ENCODE results near the gene NEBL.

NEBL gene

GRCh38 chr10:20893297-20893696, 3.8 kb downstream of the NEBL start:
- Histone ChIP-seq H3K4me3 (ENCODE audit: low read depth in 1 of 2, low read length in 2 of 2) (no peak overlapping the region), H3K27ac (ENCODE audit: low read depth, low read length) (no peak overlapping the region), H3K9me3 (ENCODE audit: low read length) (no peaks in the 10 kb centered on the region), H3K4me1 (ENCODE audit: insufficient read depth, low read length) (no peaks in the 10 kb centered on the region), H3K36me3 (ENCODE audit: insufficient read depth, low read length) (no peaks in the 10 kb centered on the region), H3K9ac (ENCODE audit: low read length) (no peak overlapping the region), H3K27me3 (ENCODE audit: control insufficient read depth in 1 of 2, insufficient read depth in 2 of 2, low read length in 2 of 2) (no peaks in the 10 kb centered on the region)

GRCh38 chr10:20892796-20893195, 4.3 kb downstream of the NEBL start:
- no peaks in the 10 kb centered on the region for H3K4me1 ChIP-seq (ENCODE audit: insufficient read depth, low read length)
- H3K4me3 ChIP-seq (ENCODE audit: low read depth in 1 of 2, low read length in 2 of 2), result no peak overlapping the region
- H3K9me3 ChIP-seq (ENCODE audit: low read length), result no peaks in the 10 kb centered on the region
- no peaks in the 10 kb centered on the region for H3K27me3 ChIP-seq (ENCODE audit: control insufficient read depth in 1 of 2, insufficient read depth in 2 of 2, low read length in 2 of 2)
- no peak overlapping the region for H3K27ac ChIP-seq (ENCODE audit: low read depth, low read length)
- no peaks in the 10 kb centered on the region for H3K36me3 ChIP-seq (ENCODE audit: insufficient read depth, low read length)
- H3K9ac ChIP-seq (ENCODE audit: low read length), result no peak overlapping the region

GRCh38 chr10:20892011-20892585, 5.0 kb downstream of the NEBL start:
- Histone ChIP-seq H3K4me3 (ENCODE audit: low read depth in 1 of 2, low read length in 2 of 2) (no peak overlapping the region), H3K9me3 (ENCODE audit: low read length) (no peaks in the 10 kb centered on the region), H3K9ac (ENCODE audit: low read length) (no peak overlapping the region), H3K27me3 (ENCODE audit: control insufficient read depth in 1 of 2, insufficient read depth in 2 of 2, low read length in 2 of 2) (no peaks in the 10 kb centered on the region), H3K36me3 (ENCODE audit: insufficient read depth, low read length) (no peaks in the 10 kb centered on the region), H3K27ac (ENCODE audit: low read depth, low read length) (no peak overlapping the region), H3K4me1 (ENCODE audit: insufficient read depth, low read length) (no peaks in the 10 kb centered on the region)

- H3K4me1 ChIP-seq (ENCODE audit: insufficient read depth, low read length), result no peaks in the 10 kb centered on the region
- H3K9ac ChIP-seq (ENCODE audit: low read length), result no peak overlapping the region
- no peaks in the 10 kb centered on the region for H3K36me3 ChIP-seq (ENCODE audit: insufficient read depth, low read length)
- H3K27ac ChIP-seq (ENCODE audit: low read depth, low read length), result no peak overlapping the region
- H3K27me3 ChIP-seq (ENCODE audit: control insufficient read depth in 1 of 2, insufficient read depth in 2 of 2, low read length in 2 of 2), result no peaks in the 10 kb centered on the region
- no peak overlapping the region for H3K4me3 ChIP-seq (ENCODE audit: low read depth in 1 of 2, low read length in 2 of 2)
- H3K9me3 ChIP-seq (ENCODE audit: low read length), result no peaks in the 10 kb centered on the region
Measured at GRCh38 chr10:20891338-20891714, 5.8 kb downstream of the NEBL start.

- H3K27me3 ChIP-seq (ENCODE audit: control insufficient read depth in 1 of 2, insufficient read depth in 2 of 2, low read length in 2 of 2), result no peaks in the 10 kb centered on the region
- H3K36me3 ChIP-seq (ENCODE audit: insufficient read depth, low read length), result no peaks in the 10 kb centered on the region
- no peak overlapping the region for H3K9ac ChIP-seq (ENCODE audit: low read length)
- no peak overlapping the region for H3K4me3 ChIP-seq (ENCODE audit: low read depth in 1 of 2, low read length in 2 of 2)
- no peaks in the 10 kb centered on the region for H3K4me1 ChIP-seq (ENCODE audit: insufficient read depth, low read length)
- H3K27ac ChIP-seq (ENCODE audit: low read depth, low read length), result no peak overlapping the region
- H3K9me3 ChIP-seq (ENCODE audit: low read length), result no peaks in the 10 kb centered on the region
Measured at GRCh38 chr10:20890491-20891337, 6.4 kb downstream of the NEBL start.

GRCh38 chr10:20890009-20890408, 7.1 kb downstream of the NEBL start:
- Histone ChIP-seq H3K27me3 (ENCODE audit: control insufficient read depth in 1 of 2, insufficient read depth in 2 of 2, low read length in 2 of 2) (no peaks in the 10 kb centered on the region), H3K27ac (ENCODE audit: low read depth, low read length) (no peak overlapping the region), H3K9ac (ENCODE audit: low read length) (no peak overlapping the region), H3K4me3 (ENCODE audit: low read depth in 1 of 2, low read length in 2 of 2) (no peak overlapping the region), H3K9me3 (ENCODE audit: low read length) (no peaks in the 10 kb centered on the region), H3K4me1 (ENCODE audit: insufficient read depth, low read length) (no peaks in the 10 kb centered on the region), H3K36me3 (ENCODE audit: insufficient read depth, low read length) (no peaks in the 10 kb centered on the region)

GRCh38 chr10:20888620-20889330, 8.3 kb downstream of the NEBL start:
- no peaks in the 10 kb centered on the region for H3K9me3 ChIP-seq (ENCODE audit: low read length)
- no peak overlapping the region for H3K27ac ChIP-seq (ENCODE audit: low read depth, low read length)
- H3K4me3 ChIP-seq (ENCODE audit: low read depth in 1 of 2, low read length in 2 of 2), result no peak overlapping the region
- no peaks in the 10 kb centered on the region for H3K36me3 ChIP-seq (ENCODE audit: insufficient read depth, low read length)
- H3K27me3 ChIP-seq (ENCODE audit: control insufficient read depth in 1 of 2, insufficient read depth in 2 of 2, low read length in 2 of 2), result no peaks in the 10 kb centered on the region
- no peaks in the 10 kb centered on the region for H3K4me1 ChIP-seq (ENCODE audit: insufficient read depth, low read length)
- H3K9ac ChIP-seq (ENCODE audit: low read length), result no peak overlapping the region

- Histone ChIP-seq H3K9ac (ENCODE audit: low read length) (no peak overlapping the region), H3K27me3 (ENCODE audit: control insufficient read depth in 1 of 2, insufficient read depth in 2 of 2, low read length in 2 of 2) (no peaks in the 10 kb centered on the region), H3K4me3 (ENCODE audit: low read depth in 1 of 2, low read length in 2 of 2) (no peak overlapping the region), H3K27ac (ENCODE audit: low read depth, low read length) (no peak overlapping the region), H3K9me3 (ENCODE audit: low read length) (no peaks in the 10 kb centered on the region), H3K36me3 (ENCODE audit: insufficient read depth, low read length) (no peaks in the 10 kb centered on the region), H3K4me1 (ENCODE audit: insufficient read depth, low read length) (no peaks in the 10 kb centered on the region)
Measured at GRCh38 chr10:20887706-20888555, 9.2 kb downstream of the NEBL start.

GRCh38 chr10:20885678-20886077, 11.4 kb downstream of the NEBL start:
- H3K4me1 ChIP-seq (ENCODE audit: insufficient read depth, low read length), result no peaks in the 10 kb centered on the region
- no peak overlapping the region for H3K9ac ChIP-seq (ENCODE audit: low read length)
- no peak overlapping the region for H3K4me3 ChIP-seq (ENCODE audit: low read depth in 1 of 2, low read length in 2 of 2)
- no peak overlapping the region for H3K27ac ChIP-seq (ENCODE audit: low read depth, low read length)
- no peaks in the 10 kb centered on the region for H3K36me3 ChIP-seq (ENCODE audit: insufficient read depth, low read length)
- no peaks in the 10 kb centered on the region for H3K27me3 ChIP-seq (ENCODE audit: control insufficient read depth in 1 of 2, insufficient read depth in 2 of 2, low read length in 2 of 2)
- no peaks in the 10 kb centered on the region for H3K9me3 ChIP-seq (ENCODE audit: low read length)

GRCh38 chr10:20883552-20883951, 13.6 kb downstream of the NEBL start:
- Histone ChIP-seq H3K4me3 (ENCODE audit: low read depth in 1 of 2, low read length in 2 of 2) (no peak overlapping the region), H3K36me3 (ENCODE audit: insufficient read depth, low read length) (no peaks in the 10 kb centered on the region), H3K4me1 (ENCODE audit: insufficient read depth, low read length) (no peaks in the 10 kb centered on the region), H3K9ac (ENCODE audit: low read length) (no peak overlapping the region), H3K27ac (ENCODE audit: low read depth, low read length) (no peak overlapping the region), H3K27me3 (ENCODE audit: control insufficient read depth in 1 of 2, insufficient read depth in 2 of 2, low read length in 2 of 2) (no peaks in the 10 kb centered on the region), H3K9me3 (ENCODE audit: low read length) (no peaks in the 10 kb centered on the region)

- Histone ChIP-seq H3K9ac (ENCODE audit: low read length) (no peak overlapping the region), H3K36me3 (ENCODE audit: insufficient read depth, low read length) (no peaks in the 10 kb centered on the region)
Measured at GRCh38 chr10:20882091-20882490, 15.0 kb downstream of the NEBL start.

More at GRCh38 chr10:20882091-20882490, 15.0 kb downstream of the NEBL start:
- Histone ChIP-seq H3K4me3 (ENCODE audit: low read depth in 1 of 2, low read length in 2 of 2) (no peak overlapping the region), H3K27ac (ENCODE audit: low read depth, low read length) (no peak overlapping the region), H3K4me1 (ENCODE audit: insufficient read depth, low read length) (no peaks in the 10 kb centered on the region), H3K27me3 (ENCODE audit: control insufficient read depth in 1 of 2, insufficient read depth in 2 of 2, low read length in 2 of 2) (no peaks in the 10 kb centered on the region), H3K9me3 (ENCODE audit: low read length) (no peaks in the 10 kb centered on the region)

All from muscle layer of colon (tissue), 2 donors.